Measurements from ENCODE around the gene C11orf24.
"Not testable (repeated sequence)": the region's sequence is repeated elsewhere in the genome, so short reads cannot be mapped to it uniquely, and the experiment has no call there.

The C11orf24 gene

GRCh38 chr11:68298659-68299516, 27.1 kb upstream of the C11orf24 start:
- no peak for DNase-seq

GRCh38 chr11:68297812-68298658, 26.3 kb upstream of the C11orf24 start:
- DNase-seq = peak; percentile 82 to 84

GRCh38 chr11:68297494-68297811, 25.7 kb upstream of the C11orf24 start:
- no peak for DNase-seq

- DNase-seq = no peak
Measured at GRCh38 chr11:68297052-68297378, 25.2 kb upstream of the C11orf24 start.

GRCh38 chr11:68296344-68297051, 24.7 kb upstream of the C11orf24 start:
- DNase-seq = no peak

GRCh38 chr11:68295940-68296339, 24.2 kb upstream of the C11orf24 start:
- DNase-seq = no peak

GRCh38 chr11:68295271-68295670, 23.5 kb upstream of the C11orf24 start:
- no peak for DNase-seq

- no peak for DNase-seq
Measured at GRCh38 chr11:68293708-68294107, 21.9 kb upstream of the C11orf24 start.

GRCh38 chr11:68289456-68289855, 17.7 kb upstream of the C11orf24 start:
- no peak for DNase-seq

- no peak for DNase-seq
Measured at GRCh38 chr11:68287419-68287818, 15.6 kb upstream of the C11orf24 start.

- not testable (repeated sequence) for DNase-seq
Measured at GRCh38 chr11:68284588-68284987, 12.8 kb upstream of the C11orf24 start.

- DNase-seq = no peak
Measured at GRCh38 chr11:68282861-68283230, 11.1 kb upstream of the C11orf24 start.

GRCh38 chr11:68282141-68282860, 10.5 kb upstream of the C11orf24 start:
- peak; percentile 26 to 41 for DNase-seq

- DNase-seq = no peak
Measured at GRCh38 chr11:68279676-68280075, 7.9 kb upstream of the C11orf24 start.

GRCh38 chr11:68276861-68277260, 5.1 kb upstream of the C11orf24 start:
- no peak for DNase-seq

GRCh38 chr11:68275721-68276507, 4.1 kb upstream of the C11orf24 start:
- no peak for DNase-seq

- DNase-seq = no peak
Measured at GRCh38 chr11:68274306-68274705, 2.5 kb upstream of the C11orf24 start.

GRCh38 chr11:68273026-68273738, 1.4 kb upstream of the C11orf24 start:
- DNase-seq = no peak

GRCh38 chr11:68271023-68271780, 571 bp downstream of the C11orf24 start:
- peak; percentile 62 to 70 for DNase-seq
